Ureter (tissue), 1 donor: ENCODE data around the gene KIF21B. TPM values are rescaled to one million over a fixed set of nuclear protein-coding genes. Genes with fewer than 3 reads are reported as not detected.

Experiments used
- DNase-seq: peaks from one replicate; pipeline ENCODE4 v3.0.0-alpha.2; 2020; ENCODE audit warnings: low spot score
- total RNA-seq: library from RNA; stranded (reverse); gene quantifications from one replicate; pipeline ENCODE4 v1.2.4, GENCODE V29; 2023
- donor health status: DM: yes; HTN: yes; CAD: no.

The KIF21B gene
- total RNA-seq, 1 donor from 2014 or later: 10.7 TPM

DNA sequence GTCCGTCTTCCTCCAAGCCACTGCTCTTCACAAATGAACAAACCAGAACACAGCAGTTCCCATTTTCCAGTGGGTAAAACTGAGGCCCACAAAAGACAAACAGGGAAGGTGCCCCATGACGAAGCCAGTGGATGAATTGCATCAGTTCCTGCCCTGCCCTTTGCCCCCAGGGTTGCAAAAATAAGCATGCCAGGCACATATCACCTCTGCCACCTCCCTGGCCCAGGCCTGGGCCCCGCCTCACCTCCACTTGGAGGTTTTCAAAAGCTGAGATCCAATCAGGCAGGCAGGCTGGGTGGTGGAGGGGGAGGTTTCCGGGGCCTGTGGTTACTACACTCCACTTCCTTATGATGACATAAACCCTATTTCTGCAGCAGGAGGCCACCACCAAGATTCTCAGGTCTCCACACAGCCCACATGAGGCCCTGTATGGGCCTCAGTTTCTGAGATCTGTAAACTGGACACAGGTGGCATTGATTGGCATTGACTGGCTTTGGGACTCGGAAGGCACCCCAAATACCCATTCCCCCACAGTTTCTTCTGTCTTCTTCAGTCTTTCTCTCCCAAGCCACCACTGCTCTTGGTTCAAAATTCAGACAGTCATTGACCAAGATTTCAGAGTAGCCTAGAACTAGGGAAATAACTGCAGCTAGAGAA lies 4.1 kb downstream of the KIF21B start:
- DNase-seq: peak; percentile 84

DNA sequence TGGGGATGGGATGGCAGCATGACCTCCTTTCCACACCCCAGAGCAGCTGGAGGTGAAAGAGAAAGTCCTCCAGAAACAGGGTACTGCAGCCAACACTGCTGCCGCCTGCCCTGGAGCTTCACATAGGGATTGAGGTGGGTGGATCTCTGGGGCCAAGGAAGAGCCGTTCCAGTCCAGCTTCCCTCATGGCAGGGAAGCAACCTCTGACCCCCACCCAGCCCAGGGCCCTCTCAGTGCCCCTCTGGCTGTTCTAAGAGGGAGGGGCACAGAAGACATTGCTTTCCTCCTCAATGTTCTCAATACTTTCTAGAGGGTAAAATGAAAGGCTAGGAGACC lies 5.7 kb downstream of the KIF21B start:
- DNase-seq: no peak

DNA sequence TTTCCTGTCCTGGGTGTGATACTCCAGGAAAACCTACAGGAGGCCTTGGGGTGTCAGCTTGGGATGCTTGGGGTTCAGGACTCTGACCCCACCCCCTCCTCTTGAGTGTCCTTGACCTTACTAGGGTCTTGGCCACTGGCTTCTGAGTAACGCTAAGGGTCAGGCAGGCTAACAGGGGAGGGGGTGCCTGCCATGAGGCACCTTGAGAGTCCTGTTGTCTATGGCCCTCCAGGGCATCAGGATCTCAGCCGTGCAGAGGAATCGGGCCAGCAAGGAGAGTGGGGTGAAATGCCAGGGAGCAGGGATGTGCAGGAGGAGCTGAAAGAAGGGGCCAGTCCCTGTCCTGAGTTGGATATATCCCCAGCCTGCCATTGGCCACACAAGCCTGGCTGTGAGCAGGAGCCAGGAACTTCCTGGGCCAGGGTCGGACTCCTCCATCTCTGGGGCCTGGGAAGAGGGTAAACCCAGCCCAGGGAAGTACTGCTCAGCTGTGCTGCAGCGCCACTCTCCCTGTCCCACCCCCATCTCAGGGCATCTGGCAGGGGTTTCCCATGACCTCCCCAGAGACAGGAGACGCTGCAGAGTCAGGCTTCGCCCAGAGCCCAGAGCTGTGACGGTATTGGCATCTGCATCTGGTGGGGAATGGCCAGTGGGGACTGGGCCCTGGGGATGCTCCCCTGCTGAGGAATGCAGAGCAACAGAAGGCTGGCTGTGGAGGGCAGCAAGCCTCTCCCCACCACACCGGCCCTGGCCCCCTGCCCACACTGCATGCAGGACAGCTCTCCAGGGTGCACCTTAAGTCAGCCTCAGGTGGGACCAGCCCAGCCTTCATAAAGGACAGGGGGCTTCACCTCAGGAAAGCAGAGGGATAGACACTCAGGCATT lies 6.3 kb downstream of the KIF21B start:
- DNase-seq: no peak

- DNase-seq: no peak
Observed at GRCh38 chr1:201016211-201016651, 7.3 kb downstream of the KIF21B start.

- DNase-seq: no peak
Observed at GRCh38 chr1:201015551-201016091, 7.9 kb downstream of the KIF21B start.

GRCh38 chr1:201014816-201015200 lies 8.7 kb downstream of the KIF21B start:
- no peak for DNase-seq

- no peak for DNase-seq
Observed at GRCh38 chr1:201013991-201014815, 9.3 kb downstream of the KIF21B start.

GRCh38 chr1:201013031-201013485 lies 10.5 kb downstream of the KIF21B start:
- DNase-seq: no peak

GRCh38 chr1:201011616-201012015 lies 11.9 kb downstream of the KIF21B start:
- DNase-seq: no peak

DNA sequence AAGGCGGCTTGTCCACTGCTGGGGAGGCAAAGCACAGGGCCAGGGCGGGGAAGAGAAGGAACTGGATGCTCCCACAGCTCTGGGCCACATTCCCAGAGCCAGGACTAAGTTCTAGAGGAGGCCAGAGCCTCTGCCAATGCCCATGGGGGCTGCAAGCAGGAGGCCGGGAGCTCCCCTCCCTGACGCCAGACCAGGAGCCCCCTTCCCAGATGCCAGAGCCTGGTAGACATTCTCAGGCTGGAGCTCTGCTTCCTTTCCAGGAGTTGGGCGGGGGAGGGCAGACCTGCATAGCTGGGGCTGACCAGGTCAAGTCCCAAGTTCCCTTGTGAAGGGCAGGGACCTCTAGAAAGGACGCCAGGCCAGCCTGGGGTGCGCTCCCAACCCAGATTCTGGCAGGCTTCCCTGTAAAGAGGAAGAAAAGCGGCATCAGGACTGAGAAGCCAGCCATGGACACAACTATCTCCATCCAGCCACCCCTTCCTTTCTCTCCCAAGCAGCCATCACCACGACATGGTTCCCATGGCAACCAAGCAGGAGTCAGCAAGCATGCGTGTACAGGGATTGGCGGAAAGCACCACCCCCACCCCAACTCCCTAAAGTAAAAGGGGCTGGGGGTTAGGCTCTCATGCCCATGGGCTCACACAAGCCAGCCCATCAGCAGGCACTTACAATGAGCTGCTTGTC lies 13.4 kb downstream of the KIF21B start:
- DNase-seq: no peak

- no peak for DNase-seq
Observed at GRCh38 chr1:201008666-201009360, 14.7 kb downstream of the KIF21B start.

DNA sequence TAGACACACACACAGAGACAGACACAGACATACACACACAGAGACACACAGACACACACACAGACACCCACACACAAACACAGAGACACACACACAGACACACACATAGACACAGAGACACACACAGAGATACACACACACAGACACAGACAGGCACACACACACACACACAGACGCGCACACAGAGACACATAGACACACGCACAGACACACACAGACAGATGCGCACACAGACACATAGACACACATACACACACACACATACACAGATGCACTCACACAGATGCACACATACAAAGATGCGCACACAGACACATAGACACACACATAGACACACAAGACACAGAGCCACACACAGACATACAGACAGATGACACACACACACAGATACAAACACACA lies 16.0 kb downstream of the KIF21B start:
- no peak for DNase-seq

DNA sequence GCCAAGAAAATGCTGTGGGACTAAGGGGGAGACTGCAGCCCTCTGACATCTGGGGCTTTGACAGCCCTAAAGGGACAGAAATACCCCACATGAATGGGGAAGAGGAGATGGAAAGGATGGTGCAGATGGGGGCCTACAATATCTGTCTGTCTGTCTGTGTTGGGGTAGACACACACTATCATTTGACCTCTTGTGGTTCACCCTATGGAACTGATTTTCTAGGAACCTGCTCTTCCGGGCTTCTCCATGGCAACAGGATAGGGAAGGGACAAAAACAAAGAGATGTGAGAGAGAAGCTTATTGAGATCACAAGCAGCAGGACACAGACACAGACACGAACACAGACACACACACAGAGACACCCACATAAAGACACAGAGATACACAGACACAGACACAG lies 17.1 kb downstream of the KIF21B start:
- no peak for DNase-seq

DNA sequence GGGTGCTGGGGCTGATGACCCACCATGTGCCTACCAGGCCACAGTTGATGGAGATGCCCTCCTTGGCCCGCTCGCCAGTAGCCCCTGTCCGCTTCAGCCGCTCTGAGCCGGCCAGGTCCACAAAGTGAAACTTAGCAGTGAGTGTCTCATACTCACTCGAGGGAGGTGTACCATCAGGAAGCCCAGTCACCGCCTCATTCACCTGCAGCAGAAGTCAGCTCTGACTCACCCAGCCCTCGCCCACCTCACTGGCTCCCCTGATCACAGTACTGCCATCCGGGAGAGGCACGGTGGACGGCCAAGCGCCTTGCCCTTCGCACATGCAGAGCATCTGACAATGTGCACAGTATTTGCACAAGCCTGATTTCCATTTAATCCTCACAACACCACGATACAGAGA lies 18.8 kb downstream of the KIF21B start:
- no peak for DNase-seq

DNA sequence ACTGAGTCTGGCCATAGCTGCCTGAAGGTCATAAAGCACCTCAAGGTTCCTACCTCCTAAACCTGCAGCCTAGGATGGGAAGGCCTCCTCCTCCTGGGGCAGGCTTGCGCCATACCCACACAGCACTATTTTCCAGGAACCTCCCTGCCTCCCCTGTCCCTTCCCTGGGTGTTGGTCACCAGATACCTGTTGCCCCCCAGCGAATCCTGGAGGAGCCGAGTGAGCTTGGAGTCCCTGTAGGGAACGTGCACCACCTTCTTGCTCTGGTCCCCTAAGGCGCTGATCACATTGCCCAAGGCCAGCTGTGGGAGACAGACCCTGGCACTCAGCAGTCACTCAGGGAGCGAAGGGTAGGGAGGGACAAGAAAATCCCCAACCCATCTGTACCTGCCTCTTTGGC lies 19.4 kb downstream of the KIF21B start:
- no peak for DNase-seq

DNA sequence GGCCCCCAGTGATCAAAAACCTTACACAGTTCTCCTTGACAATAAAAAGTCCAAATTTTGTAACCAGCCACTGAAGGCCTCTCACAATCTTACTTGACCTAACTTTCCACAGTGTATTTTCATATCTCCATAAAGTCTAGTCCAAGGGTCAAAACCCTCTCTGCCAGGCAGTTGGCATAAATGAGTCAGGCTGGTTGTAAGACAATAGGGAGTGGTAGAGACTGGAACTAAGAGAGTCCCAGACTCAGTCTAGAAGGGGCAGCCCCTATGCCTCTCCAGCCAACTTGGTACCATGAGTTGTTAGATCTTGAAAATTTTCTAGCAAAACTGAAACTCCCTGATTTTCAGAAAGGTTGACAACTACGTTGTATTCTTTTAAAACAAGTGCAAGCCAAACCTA lies 21.0 kb downstream of the KIF21B start:
- DNase-seq: no peak

- no peak for DNase-seq
Observed at GRCh38 chr1:201001962-201002361, 21.6 kb downstream of the KIF21B start.

DNA sequence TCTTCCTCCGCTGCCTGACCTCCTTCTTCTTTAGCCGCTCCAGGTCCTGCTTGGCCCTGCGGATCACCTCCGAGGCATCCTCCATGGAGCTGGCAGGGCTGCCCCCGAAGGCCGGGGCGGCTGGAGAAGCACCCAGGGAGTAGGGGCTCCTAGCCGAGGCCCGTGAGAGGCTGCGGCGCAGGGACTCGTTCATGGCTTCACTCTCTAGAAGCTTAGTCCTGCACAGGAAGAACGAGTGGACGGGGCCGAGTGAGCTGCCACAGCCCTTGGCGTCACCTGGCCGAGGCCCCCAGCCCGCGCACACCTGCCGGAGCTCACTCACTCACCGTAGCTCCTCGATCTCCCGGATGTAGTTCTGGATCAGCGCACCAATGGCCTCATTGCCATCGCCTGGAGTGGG lies 23.1 kb downstream of the KIF21B start:
- no peak for DNase-seq

DNA sequence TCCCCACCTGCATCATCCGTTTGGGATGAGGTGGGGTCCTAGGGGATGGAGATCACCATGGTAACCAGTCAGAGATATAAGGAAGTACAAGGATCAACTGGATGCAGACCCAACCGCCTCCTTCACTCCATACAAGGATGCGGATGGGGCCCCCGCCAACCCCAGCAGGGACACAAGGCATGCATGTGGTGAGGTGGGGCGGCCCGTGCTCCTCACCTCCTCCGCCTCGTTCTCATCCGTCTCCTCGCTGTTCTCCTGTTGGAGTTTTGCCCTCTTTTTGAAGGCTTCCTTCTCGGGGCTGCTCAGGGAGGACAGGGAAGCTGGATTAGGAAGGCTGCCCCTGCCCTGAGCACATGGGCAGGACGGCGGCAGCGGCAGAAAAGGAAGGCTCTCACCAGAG lies 23.8 kb downstream of the KIF21B start:
- no peak for DNase-seq

GRCh38 chr1:200998323-200998722 lies 25.2 kb downstream of the KIF21B start:
- peak; percentile 57 for DNase-seq
